8988T (cell line): ENCODE results near the gene EPM2AIP1.
"Not testable (repeated sequence)": the region's sequence is repeated elsewhere in the genome, so short reads cannot be mapped to it uniquely, and the experiment has no call there.

ENCODE experiments used
- DNase-seq: peaks from one replicate; pipeline ENCODE4 v3.0.0; 2011

Gene EPM2AIP1

DNA sequence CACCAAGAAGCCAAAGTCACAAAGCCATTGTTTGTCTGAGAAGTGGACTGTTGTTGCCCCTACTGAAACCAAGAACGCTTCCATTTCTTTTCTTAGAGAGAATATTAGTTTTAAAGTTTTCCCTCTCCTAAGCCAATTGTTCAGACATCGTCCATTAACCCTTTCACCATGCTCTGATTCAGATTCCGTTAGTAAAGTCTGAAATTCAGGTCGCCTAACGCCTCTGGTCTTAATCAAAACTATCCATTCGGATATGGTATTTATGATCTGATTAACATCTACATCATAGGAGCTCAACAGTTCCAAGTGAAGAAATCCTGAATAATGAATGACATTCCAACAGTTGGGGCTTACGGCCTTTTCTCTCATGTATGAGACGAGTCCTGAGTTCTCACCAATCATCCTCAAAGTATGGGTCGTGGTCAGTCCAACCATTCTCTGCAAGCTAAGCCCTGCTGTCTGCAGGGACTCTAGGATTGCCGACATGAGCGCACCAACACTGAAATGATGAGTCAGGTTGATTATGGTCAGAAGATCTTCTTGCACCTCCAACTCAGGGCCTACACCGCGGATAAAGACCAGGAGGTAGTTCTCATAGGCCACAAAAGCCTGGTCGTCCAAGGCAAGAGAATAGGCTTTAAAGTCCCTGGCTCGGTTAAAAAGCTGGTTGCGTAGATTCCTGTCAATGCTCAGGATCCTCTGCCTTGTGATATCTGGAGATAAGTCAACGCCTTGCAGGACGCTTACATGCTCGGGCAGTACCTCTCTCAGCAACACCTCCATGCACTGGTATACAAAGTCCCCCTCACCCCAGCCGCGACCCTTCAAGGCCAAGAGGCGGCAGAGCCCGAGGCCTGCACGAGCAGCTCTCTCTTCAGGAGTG is 767 bp downstream of the EPM2AIP1 start:
- no peak for DNase-seq

DNA sequence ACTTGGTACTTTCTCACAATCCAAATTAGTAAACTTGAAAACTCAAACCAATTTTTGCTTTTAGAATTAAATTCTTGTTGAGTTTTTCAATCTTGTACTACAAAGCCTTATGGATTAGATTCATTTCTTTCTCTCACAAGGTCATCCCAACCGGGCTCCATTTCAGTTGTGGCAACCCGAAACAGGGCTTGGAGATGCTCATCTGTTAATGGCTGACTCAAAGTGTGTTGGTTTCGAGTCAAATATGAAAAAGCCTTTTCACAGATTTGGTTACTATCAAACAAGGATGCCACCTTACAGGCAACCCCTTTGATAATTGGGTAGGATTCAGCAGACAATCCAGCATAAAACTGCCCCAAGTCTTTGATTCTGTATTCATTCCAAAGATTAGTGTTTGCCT is 1.8 kb downstream of the EPM2AIP1 start:
- no peak for DNase-seq

DNA sequence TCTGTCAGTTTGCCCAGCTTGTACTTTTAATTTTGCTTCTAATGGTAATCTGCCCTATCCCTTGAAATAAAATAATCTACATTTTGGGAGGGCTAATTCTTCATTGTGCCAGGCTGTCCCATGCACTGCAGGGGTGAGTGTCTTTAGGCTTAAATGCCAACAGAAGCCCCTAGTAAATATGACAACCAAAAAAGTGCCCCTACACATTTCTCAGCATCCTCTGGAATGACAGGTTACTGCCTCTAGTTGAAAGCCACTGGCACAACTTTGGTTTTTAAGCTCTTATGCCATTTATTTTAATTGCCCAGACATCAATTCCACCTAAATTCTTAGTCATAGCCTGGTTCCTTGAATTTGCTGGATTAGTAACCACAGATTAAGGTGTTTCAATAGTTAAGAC is 3.4 kb downstream of the EPM2AIP1 start:
- no peak for DNase-seq

DNA sequence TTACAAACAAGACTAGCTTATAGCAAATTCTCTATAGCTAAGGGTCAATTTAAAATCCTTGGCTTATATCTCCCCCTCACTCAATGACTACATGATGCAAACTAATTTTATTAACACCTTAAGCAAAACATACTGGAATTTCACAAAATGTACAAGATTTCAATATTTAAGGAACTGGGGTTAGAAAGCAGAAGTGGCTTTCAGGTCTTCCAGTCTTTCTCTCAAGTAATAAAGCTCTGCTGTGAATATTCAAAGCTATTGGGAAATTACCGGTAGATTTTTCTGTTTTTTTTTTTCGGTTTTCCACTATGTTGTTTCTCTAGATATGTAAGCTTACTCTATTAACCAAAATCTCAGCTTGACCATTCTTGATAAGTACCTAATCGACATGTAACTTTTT is 3.9 kb downstream of the EPM2AIP1 start:
- no peak for DNase-seq

DNA sequence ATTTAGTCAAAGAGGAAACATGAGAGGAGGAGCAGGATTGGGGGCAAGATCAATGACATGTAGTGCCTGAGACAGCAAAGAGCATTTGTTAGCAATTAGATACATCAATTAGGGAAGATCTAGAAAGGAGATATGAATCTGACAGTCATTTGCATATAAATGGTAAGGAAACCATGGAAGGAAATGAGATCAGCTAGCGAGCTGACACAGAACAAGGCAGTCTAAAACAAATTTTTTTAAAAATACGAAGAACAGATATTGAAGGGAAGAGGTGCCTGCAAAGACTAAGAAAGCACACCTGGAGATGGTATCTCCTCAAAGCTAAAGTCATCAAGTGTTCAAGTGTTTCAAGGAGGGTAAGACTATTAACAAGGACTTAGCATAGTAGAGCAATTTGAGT is 4.6 kb downstream of the EPM2AIP1 start:
- DNase-seq: no peak

DNA sequence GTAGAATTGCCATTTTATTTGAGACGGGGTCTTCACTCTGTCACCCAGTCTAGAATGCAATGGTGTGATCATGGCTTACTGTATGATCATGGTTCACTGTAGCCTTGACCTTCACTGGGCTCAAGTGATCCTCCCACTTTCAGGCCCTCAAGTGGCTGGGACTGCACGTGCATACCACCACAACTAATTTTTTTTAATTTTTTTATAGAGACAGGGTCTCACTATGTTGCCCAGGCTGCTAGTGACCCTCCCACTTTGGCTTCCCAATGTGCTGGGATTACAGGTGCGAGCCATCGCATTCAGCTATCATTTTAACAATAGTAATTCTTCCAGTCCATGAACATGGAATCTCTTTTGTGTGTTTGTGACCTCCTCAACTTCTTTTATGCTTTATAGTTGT is 11.9 kb downstream of the EPM2AIP1 start:
- DNase-seq: no peak

DNA sequence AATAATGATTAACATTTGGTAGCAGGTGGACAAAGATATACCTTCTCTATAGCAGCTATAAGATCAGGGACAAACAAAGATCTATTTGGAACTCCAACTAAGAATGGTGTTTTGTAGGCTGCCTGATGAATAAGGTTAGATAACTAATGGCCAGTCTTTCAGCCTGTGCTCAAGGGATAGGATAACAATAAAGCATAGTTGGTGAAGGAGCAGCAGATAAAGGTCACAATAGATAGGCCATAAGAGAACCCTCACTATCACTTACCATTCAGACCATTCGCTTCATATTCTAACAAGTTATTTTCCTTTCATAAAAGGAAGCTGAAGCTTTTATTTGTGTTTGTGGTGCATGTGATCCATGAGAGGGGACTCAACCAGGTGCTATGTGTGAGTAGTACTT is 19.8 kb downstream of the EPM2AIP1 start:
- DNase-seq: no peak

DNA sequence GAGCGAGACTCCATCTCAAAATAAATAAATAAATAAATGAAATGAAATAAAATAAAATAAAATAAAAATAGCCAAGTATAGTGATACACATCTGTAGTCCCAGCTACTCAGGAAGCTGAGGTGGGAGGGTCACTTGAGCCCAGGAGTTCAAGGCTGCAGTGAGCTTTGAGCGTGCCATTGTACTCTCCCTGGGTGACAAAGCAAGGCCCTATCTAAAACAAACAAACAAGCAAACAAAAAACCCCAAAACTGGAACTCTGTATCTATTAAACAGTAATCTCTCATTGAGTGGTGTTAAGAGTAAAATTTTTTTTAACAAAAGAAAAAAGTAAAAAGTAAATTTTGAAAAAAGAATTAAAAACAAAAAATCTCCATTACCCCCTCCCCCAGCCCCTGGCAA is 20.8 kb downstream of the EPM2AIP1 start:
- no peak for DNase-seq

DNA sequence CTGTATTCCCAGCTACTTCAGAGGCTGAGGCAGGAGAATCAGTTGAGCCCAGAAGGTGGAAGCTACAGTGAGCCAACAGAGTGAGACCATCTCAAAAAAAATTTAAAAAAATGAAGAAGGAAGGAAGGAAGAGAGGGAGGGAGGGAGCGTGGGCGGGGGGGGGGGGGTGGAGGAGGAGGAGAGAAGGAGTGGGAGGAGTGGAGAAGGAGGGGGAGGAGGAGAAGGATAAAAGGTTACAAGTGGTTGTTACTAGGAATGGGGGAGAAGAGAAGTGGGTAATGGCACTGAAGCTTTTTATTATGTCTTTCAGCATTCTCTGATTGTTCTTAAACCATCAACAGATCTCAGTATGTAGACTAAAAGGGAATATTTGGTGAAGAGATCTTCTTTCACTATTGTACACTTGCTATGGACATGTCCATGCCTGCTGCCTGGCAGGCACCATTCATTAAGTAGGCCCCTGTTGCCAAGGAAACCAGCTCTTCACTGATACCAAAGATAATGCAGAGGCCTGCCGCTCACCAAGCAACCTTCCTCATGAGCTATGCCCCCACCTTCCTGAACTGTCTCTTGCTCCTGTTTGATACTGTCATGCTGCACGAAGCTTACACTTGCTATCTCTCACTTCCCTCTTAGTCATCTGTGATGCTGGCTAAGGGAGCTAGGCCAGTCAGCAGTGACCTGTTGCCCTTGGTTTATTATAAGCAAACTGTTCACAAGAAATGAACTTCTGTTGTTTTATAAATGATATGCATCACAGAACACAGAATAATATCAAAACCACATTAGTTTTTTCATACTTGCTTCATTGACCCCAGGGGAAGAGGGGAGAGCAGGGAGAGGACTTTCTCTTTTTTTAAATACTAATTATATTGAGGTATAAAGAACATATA is 23.1 kb downstream of the EPM2AIP1 start:
- DNase-seq: no peak

DNA sequence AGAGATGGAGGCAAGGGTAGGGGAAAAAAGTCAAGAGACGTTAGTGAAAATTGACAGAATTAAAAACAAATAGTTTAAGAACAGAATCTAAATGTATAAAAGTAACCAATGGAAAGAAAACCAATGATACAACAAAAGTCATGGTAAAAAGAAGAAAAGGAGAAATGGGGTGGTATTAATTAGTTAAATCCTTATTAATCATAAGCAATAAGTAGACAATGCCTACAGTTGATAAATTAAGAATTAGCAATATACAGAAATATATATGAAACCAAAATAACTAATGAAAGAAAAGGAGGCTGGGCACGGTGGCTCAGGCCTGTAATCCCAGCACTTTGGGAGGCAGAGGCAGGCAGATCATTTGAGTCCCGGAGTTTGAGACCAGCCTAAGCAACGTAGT is 23.8 kb downstream of the EPM2AIP1 start:
- DNase-seq: no peak

DNA sequence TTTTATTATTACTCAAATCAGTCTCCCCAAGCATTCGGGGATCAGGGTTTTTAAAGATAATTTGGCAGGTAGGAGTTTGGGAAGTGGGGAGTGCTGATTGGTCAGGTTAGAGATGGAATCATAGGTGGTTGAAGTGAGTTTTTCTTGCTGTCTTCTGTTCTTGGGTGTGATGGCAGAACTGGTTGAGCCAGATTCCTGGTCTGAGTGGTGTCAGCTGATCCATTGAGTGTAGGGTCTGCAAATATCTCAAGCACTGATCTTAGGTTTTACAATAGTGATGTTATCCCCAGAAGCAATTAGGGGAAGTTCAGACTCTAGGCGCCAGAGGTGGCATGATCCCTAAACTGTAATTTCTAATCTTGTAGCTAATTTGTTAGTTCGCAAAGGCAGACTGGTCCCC is 27.5 kb downstream of the EPM2AIP1 start:
- no peak for DNase-seq

DNA sequence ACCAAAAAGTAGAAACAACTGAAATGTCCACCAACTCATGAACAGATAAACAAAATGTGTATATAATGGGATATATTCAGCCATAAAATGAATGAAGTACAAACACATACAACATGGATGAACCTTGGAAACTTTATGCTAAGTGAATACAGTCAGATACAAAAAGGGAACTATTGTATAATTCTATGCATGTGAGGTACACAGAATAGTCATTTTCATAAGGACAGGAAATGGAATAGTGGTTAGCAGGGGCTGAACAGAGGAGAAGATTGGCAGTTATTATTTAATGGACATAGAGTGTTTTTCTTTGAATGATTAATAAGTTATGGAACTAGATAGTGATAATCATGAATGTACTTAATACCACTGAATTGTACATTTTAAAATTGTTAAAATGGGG is 28.1 kb downstream of the EPM2AIP1 start:
- no peak for DNase-seq

DNA sequence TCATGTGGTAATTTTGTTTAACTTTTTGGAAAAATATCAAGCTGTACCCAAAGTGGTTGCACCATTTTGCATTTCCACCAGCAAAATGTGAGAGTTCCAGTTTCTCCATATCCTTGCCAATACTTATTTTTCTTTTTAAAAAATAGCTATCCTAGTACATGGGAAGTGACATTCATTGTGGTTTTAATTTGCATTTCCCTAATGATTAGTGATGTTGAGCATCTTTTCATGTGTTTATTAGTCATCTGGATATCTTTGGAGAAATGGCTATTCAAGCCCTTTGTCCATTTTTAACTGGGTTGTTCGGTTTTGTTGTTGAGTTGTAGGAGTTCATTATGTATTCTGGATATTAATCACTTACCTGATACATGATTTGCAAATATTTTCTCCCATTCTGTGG is 28.6 kb downstream of the EPM2AIP1 start:
- DNase-seq: no peak

DNA sequence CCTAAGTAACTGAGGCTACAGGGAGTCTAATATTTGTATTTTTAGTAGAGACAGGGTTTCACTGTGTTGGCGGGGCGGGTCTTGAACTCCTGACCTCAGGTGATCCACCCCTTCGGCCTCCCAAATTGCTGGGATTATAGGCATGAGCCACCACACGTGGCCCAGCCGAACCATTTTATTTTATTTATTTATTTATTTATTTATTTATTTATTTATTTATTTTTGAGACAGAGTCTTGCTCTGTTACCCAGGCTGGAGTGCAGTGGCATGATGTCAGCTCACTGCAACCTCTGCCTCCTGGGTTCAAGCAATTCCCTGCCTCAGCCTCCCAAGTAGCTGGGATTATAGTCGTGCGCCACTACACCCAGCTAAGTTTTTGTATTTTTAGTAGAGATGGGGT is 29.9 kb downstream of the EPM2AIP1 start:
- not testable (repeated sequence) for DNase-seq

DNA sequence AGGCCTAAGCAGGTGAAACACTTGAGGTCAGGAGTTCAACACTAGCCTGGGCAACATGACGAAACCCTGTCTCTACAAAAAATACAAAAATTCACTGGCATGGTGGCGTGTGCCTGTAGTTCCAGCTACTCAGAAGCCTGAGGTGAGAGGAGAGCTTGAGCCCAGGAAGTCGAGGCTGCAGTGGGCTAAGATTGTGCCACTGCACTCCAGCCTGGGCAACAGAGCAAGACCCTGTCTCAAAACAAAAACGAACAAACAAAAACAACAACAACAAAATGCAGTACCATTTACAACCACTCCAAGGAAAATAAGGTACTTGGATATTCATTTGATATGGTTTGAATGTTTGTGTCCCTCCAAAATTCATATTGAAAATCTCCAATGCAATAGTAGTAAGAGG is 32.4 kb downstream of the EPM2AIP1 start:
- DNase-seq: no peak

DNA sequence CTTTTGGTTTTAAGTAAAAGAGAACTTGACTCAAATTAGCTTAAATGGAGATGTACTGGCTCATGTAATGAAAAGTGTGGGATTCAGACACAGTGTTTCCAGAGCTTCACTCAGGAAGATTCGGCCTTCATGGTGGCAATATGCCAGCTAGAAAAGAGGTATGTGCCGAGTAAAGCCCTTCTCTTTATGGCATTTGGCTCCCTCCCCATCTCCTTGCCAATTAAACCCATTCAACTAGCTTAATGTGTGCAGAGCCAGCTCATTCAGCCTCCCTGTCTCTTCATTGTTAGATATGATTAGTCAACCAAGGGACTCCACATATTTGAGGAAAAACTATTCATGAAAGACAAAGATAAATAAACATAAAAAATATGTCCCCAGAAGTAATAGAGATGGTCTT is 33.1 kb downstream of the EPM2AIP1 start:
- no peak for DNase-seq

DNA sequence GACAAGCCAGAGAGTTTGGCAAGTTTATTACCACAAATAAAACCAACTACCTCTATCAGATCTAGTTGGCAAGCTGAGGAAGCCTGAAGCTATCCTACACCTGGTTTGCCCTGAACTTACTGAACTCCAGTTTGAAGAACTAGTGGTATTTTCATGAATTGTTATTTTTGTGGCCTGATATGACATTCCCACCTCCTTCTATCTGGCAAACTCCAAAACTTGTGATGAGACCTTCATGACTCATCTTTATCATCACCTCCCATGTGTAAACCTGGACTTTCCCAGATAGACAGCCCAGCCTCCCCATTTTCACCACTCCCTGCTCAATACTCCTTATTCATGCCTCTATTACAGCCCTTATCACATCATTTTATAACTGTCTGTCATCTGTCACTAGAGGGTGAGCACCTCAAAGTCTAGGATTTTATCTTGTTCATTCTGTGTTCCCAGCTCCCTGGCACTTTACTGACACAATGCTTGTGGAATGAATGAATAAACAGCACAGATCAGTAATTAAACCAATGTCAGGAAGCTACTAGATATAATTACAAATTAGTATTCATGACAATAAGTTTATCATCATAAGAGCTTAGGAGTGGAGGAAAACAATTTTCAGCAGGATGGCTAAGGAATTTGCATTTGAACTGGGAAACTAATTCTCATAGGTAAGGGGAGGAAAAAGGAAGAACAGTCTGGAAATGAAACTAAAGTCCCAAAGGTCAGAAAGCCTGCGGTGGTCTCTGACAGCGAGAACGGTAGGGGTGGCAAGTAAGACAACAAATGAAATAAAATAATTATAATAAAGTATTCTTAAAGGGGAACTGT is 34.9 kb downstream of the EPM2AIP1 start:
- DNase-seq: no peak

DNA sequence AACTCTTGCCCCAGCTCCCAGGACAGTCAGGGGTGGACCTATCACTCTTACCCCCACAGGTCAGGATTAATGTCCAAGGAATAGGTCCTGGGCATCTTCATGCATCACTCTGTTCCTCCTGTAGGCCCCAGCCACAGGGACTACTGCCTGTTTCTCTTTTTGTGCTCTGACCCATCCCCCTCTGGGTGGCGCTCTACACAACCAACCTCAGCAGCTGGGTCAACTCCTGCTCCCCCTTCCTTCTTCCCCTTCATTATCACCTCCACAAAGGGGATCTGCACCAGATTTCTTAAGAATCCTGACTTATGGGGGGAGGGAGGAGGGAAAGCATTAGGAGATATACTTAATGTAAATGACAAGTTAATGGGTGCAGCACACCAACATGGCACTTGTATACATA is 35.9 kb downstream of the EPM2AIP1 start:
- no peak for DNase-seq

DNA sequence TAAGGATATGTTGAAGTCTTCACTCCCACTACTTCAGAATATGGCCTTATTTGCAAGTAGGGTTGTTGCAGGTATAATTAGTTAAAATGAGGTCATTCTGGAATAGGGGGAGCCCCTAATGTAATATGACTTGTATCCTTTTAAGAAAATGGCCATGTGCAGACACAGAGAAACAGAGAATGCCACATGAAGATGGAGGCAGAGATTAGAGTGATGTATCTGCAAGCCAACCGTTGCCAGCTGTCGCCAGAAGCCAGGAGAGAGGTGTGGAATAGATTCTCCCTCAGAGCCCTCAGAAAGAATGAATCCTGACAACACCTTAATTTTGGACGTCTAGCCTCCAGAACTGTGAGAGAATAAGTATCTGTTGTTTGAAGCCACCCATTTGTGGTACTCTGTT is 36.8 kb downstream of the EPM2AIP1 start:
- no peak for DNase-seq

DNA sequence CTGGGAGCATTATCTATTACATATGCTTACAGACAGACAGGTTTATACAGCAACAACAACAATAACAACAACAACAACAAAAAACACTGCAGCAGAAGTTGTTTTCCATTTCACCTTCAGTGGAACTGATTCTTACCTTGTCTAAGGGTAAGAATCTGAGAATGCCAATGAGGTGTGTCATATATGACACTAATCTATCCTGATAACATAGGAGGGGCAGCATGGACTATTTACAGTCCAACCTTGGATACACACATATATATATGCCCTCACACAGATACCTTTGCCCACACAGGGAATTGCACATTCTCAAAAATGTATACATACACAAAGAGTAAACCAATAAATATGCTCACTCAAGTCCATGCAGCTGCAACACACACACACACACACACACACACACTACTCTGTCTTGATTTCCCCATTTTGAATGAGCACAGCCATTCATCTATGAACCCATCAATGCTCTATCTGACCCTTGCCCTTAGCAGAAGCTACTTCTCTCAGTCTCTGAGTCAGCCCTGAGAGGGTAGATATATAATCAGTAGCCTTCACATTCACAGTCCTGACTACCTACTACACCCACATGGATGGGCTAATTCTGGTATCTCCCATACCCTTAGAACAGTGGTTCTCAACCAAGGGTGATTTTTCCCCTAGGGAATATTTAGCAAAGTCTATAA is 38.3 kb downstream of the EPM2AIP1 start:
- DNase-seq: no peak

DNA sequence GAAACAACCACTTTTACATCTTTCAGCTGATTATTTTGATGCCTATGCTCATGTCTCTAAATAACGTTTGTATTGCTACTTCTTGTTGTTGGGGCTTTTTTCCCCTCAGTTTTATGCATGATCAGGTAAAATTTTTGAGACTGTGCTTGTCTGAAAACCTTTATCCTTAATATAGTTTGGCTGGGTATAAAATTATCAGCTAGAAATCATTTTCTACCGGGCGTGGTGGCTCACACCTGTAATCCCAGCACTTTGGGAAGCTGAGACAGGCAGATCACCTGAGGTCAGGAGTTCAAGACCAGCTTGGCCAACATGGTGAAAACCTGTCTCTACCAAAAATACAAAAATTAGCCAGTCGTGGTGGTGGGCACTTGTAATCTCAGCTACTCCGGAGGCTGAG is 45.1 kb downstream of the EPM2AIP1 start:
- DNase-seq: not testable (repeated sequence)

DNA sequence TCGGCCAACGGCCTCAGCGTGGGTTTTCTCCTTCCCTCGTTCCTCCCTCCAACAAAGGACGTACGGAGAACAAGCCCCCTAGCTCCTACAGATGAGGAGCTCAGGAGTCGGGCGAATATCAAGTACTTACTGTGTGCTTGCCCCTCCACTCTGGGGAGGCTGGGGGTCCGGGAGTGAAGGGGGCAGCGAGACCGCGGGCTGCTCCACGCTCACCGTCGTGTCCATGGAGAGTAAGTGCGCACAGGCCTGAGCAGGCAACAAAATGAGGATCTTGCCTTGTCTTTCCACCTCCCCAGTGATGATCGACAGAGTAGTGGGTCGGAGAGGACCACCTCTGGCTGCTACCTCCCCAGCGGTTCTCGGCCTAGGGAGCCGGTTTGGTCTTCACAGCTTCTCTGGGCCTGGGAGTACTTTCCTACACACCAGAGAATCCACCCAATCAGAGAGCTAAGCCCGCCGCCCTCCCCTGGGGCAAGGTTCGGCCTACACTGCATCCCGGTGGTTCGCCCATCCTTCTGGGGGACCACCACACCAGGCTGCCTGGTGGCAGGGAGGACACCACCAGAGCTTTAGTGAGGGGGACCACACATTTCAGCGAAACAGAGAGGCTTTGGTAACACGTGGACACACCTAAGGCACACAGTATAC is 47.5 kb downstream of the EPM2AIP1 start:
- DNase-seq: no peak
